MM.1S (cell line): Measurements from ENCODE around the gene WDFY3.

ENCODE experiments used
- EZH2 ChIP-seq: fragments of 300-600 bp; sonication (generic); optimal IDR thresholded peaks from 2 replicates; pipeline ENCODE3; 2017; ENCODE audit warnings: low read depth, mild to moderate bottlenecking, antibody characterized with exemption, low read length, mixed read lengths
- EZH2phosphoT487 ChIP-seq: fragments of 300-600 bp; sonication (generic); IDR thresholded peaks from 2 replicates; pipeline ENCODE4 v1.6.1; 2018; ENCODE audit warnings: antibody characterized with exemption, low read length
- TF ChIP-seq, protein P1 (sequence below): fragments of 300-600 bp; sonication (generic); IDR thresholded peaks from 2 replicates; pipeline ENCODE4 v1.5.1; 2016; ENCODE audit warnings: antibody characterized with exemption, low read length, mixed read lengths

DNA sequence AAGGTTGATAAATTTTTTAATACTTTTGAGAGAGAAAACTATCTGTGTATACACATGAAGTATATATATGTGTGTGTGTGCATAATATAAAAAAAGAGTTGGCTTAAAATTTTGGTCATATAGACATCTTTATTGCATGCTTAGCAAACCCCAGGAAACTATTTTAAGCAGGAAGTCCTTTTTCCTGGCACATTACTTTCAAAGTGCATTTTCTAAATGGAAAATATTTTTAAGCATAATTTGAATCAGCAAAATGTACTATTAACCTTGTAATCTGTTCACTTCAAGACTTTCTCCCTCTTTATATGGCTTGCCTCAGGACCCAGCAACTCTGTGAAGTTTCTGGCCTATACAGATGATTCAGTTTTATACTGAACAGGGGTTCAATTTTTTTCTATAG, 277.3 kb downstream of the WDFY3 start:
- TF ChIP-seq, protein P1, sequence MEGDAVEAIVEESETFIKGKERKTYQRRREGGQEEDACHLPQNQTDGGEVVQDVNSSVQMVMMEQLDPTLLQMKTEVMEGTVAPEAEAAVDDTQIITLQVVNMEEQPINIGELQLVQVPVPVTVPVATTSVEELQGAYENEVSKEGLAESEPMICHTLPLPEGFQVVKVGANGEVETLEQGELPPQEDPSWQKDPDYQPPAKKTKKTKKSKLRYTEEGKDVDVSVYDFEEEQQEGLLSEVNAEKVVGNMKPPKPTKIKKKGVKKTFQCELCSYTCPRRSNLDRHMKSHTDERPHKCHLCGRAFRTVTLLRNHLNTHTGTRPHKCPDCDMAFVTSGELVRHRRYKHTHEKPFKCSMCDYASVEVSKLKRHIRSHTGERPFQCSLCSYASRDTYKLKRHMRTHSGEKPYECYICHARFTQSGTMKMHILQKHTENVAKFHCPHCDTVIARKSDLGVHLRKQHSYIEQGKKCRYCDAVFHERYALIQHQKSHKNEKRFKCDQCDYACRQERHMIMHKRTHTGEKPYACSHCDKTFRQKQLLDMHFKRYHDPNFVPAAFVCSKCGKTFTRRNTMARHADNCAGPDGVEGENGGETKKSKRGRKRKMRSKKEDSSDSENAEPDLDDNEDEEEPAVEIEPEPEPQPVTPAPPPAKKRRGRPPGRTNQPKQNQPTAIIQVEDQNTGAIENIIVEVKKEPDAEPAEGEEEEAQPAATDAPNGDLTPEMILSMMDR, result no peak
- TF ChIP-seq EZH2 (no peak), EZH2phosphoT487 (no peak)
